ENCODE measurements around the gene ASPG.

The ASPG gene

GRCh38 chr14:104044016-104044415 is 41.5 kb upstream of the ASPG start:
- POLR2A ChIA-PET, result no interaction called here
- TF ChIP-seq, protein P1, sequence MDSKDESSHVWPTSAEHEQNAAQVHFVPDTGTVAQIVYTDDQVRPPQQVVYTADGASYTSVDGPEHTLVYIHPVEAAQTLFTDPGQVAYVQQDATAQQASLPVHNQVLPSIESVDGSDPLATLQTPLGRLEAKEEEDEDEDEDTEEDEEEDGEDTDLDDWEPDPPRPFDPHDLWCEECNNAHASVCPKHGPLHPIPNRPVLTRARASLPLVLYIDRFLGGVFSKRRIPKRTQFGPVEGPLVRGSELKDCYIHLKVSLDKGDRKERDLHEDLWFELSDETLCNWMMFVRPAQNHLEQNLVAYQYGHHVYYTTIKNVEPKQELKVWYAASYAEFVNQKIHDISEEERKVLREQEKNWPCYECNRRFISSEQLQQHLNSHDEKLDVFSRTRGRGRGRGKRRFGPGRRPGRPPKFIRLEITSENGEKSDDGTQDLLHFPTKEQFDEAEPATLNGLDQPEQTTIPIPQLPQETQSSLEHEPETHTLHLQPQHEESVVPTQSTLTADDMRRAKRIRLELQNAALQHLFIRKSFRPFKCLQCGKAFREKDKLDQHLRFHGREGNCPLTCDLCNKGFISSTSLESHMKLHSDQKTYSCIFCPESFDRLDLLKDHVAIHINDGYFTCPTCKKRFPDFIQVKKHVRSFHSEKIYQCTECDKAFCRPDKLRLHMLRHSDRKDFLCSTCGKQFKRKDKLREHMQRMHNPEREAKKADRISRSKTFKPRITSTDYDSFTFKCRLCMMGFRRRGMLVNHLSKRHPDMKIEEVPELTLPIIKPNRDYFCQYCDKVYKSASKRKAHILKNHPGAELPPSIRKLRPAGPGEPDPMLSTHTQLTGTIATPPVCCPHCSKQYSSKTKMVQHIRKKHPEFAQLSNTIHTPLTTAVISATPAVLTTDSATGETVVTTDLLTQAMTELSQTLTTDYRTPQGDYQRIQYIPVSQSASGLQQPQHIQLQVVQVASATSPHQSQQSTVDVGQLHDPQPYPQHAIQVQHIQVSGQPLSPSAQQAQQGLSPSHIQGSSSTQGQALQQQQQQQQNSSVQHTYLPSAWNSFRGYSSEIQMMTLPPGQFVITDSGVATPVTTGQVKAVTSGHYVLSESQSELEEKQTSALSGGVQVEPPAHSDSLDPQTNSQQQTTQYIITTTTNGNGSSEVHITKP (tag by site-specific recombination; IDR thresholded peaks at IDR 0.05), result peak; percentile 37; the same call in 1 of the 2 replicates
- no peak for TF ChIP-seq ZNF362 (tag by site-specific recombination; IDR thresholded peaks at IDR 0.05)
- Histone ChIP-seq H3K36me3 (ENCODE audit: control insufficient read depth in 2 of 2, insufficient read depth in 1 of 2, low read length in 2 of 2) (no peaks in the 10 kb centered on the region), H3K4me3 (ENCODE audit: low read depth, low read length) (no peak overlapping the region), H3K27ac (ENCODE audit: extremely low read depth, low read depth, low read length) (no peak overlapping the region), H3K4me1 (ENCODE audit: control insufficient read depth, insufficient read depth, low read length) (no peaks in the 10 kb centered on the region), H3K9me3 (ENCODE audit: control insufficient read depth, insufficient read depth, low read depth, low read length) (no peaks in the 10 kb centered on the region)
- CTCF ChIA-PET, result no interaction called here

GRCh38 chr14:104047761-104048160 is 37.7 kb upstream of the ASPG start:
- Histone ChIP-seq H3K36me3 (ENCODE audit: control insufficient read depth in 2 of 2, insufficient read depth in 1 of 2, low read length in 2 of 2) (no peaks in the 10 kb centered on the region), H3K9me3 (ENCODE audit: control insufficient read depth, insufficient read depth, low read depth, low read length) (no peaks in the 10 kb centered on the region), H3K4me1 (ENCODE audit: control insufficient read depth, insufficient read depth, low read length) (no peaks in the 10 kb centered on the region), H3K27ac (ENCODE audit: extremely low read depth, low read depth, low read length) (no peak overlapping the region), H3K4me3 (ENCODE audit: low read depth, low read length) (no peak overlapping the region)
- TF ChIP-seq HOXD13 (CRISPR knock-in tag; IDR thresholded peaks at IDR 0.05; ENCODE audit: borderline replicate concordance) (no peak), HIC1 (tag by site-specific recombination; IDR thresholded peaks at IDR 0.05) (no peak), ZBTB17 (tag by site-specific recombination; IDR thresholded peaks at IDR 0.05) (no peak)
- ChIA-PET POLR2A (no interaction called here), CTCF (interaction anchor here (1.0 to 2.0 kb wide), 2 partner anchors 13 to 30 kb away, joined by 8 read pairs; no protein-coding TSS in a partner anchor)

- POLR2A ChIA-PET, result no interaction called here
- no peak for TF ChIP-seq ZNF518A (tag by site-specific recombination; conservative IDR thresholded peaks at IDR 0.05; ENCODE audit: low read depth)
- no peak overlapping the region for H3K27ac ChIP-seq (ENCODE audit: extremely low read depth, low read depth, low read length)
- H3K9me3 ChIP-seq (ENCODE audit: control insufficient read depth, insufficient read depth, low read depth, low read length), result no peaks in the 10 kb centered on the region
- H3K4me1 ChIP-seq (ENCODE audit: control insufficient read depth, insufficient read depth, low read length), result no peaks in the 10 kb centered on the region
- no peaks in the 10 kb centered on the region for H3K36me3 ChIP-seq (ENCODE audit: control insufficient read depth in 2 of 2, insufficient read depth in 1 of 2, low read length in 2 of 2)
- H3K4me3 ChIP-seq (ENCODE audit: low read depth, low read length), result no peak overlapping the region
- CTCF ChIA-PET, result interaction anchor here (0.6 kb wide), 2 partner anchors 46 to 244 kb away, joined by 3 read pairs; no protein-coding TSS in a partner anchor
Measured at GRCh38 chr14:104048758-104049507, 36.6 kb upstream of the ASPG start.

Measured in HEK293 (cell line).